OCI-LY3 (cell line): ENCODE results near the gene DRD3.

Experiments
- CTCF ChIP-seq: fragments of 200-600, 300-600 bp; sonication (generic); IDR thresholded peaks from 2 replicates; pipeline ENCODE4 v1.5.1; 2014; ENCODE audit warnings: antibody characterized with exemption, low read length, low read depth
- EZH2phosphoT487 ChIP-seq: fragments of 200-600 bp; shearing (Covaris generic); IDR thresholded peaks from 2 replicates; pipeline ENCODE4 v1.6.1; 2018; ENCODE audit warnings: antibody characterized with exemption, mixed run types, low read depth

- TF ChIP-seq CTCF (no peak), EZH2phosphoT487 (no peak)
Observed at GRCh38 chr3:114139836-114140235, 39.0 kb downstream of the DRD3 start.
